HG03575 (cell line): ENCODE data around the gene ABCA3.

Source experiments
- ATAC-seq: cut with Tn5 transposase; IDR thresholded peaks from one replicate; pipeline ENCODE4 v1.9.1; 2021; ENCODE audit not compliant: unreplicated experiment, insufficient number of reproducible peaks, low FRiP score; ENCODE audit errors: extremely low read depth

The ABCA3 gene

GRCh38 chr16:2324296-2324859 lies 16.1 kb downstream of the ABCA3 start:
- no peak for ATAC-seq

DNA sequence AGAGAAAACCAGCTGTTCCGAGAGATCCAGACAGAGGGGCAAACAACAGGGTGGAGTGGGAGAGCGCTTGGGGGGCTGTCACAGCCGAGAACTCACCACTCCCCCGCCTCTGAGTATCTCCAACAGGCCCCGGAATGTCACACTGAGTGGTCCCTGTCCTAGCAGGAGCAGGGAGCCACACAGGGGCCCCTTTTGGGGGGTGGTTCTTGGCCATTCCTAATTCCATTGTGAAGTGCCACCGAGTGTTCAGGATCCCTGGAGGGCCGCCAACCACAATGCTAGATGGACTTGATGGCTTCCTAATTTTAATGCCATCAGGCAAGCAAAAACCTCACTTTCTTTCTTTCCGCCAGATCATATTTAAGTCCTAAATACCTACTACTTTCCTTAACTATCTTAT lies 16.8 kb downstream of the ABCA3 start:
- ATAC-seq, result no peak

DNA sequence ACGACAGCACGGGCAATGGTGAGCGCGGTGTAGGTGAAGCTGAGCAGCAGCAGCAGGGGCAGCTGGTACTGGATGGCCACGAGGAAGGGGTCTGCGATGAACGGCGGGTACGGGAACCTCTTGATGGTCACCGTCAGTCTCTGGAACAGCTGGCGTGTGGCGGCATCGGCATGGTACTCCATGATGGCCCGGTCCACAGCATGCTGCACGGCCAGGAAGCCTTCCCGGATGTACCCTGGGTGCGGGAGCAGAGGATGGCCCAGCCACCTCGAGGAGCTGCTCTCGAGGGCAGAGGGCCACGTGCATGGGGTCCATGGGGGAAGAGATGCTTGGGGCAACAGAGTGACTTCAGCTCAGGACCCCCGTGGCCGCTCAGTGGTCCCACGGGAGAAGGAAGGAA lies 20.9 kb downstream of the ABCA3 start:
- no peak for ATAC-seq

GRCh38 chr16:2317231-2318020 lies 23.1 kb downstream of the ABCA3 start:
- no peak for ATAC-seq

- no peak for ATAC-seq
Measured at GRCh38 chr16:2308089-2308962, 32.2 kb downstream of the ABCA3 start.

DNA sequence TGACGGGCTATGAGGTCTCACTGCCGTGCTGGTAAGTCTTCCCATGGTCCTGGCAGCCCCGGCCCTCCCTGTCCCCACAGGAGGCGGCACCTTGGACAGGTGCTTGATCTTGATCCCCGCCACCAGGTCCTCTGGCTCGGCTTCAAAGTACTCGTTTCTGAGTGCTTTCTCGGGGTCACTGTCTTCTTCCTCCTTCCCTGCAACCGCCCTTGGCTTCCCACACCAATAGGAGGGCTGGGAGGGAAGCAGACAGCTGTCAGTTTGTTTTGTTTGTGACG lies 40.7 kb downstream of the ABCA3 start:
- ATAC-seq, result no peak

GRCh38 chr16:2299121-2299914 lies 41.2 kb downstream of the ABCA3 start:
- ATAC-seq, result no peak

DNA sequence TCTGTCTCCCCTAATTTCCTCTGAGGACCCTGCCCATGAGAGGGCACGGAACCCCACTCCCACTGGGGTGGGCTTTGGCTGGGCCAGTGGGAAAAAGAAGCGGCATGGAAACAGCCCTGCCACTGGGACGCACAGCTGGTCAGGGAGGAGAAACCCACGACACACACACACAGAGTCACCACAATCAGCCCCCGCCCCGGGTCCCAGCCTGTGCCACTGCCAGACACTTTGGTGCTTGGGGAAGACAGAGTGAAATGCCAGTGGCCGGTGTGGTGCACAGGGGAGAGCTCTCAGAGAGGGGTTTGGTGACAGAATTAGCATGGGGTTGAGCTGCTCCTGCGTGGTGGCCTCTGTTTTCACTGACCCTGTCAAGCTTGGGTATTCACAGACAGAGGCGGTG lies 41.9 kb downstream of the ABCA3 start:
- no peak for ATAC-seq

DNA sequence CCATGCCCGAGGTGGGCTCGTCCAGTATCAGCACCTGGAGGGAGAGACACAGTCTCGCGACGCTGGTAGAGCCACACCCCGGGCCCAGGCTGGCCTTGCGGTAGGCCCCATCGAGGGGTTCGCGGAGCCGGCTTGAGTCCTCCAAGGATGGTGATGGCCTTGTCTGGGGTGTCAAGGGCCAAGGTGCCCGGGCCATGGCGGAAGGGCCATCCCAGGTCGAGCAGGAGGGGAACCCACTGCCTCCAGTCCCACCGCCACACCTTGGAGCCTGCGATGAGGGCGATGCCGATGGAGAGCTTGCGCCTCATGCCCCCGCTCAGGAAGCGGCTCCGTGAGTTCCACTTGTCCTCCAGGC lies 43.0 kb downstream of the ABCA3 start:
- no peak for ATAC-seq

- ATAC-seq, result no peak
Measured at GRCh38 chr16:2296661-2297505, 43.6 kb downstream of the ABCA3 start.

GRCh38 chr16:2295056-2295798 lies 45.3 kb downstream of the ABCA3 start:
- no peak for ATAC-seq

- ATAC-seq, result no peak
Measured at GRCh38 chr16:2292221-2292620, 48.3 kb downstream of the ABCA3 start.

- no peak for ATAC-seq
Measured at GRCh38 chr16:2289282-2289681, 51.2 kb downstream of the ABCA3 start.

DNA sequence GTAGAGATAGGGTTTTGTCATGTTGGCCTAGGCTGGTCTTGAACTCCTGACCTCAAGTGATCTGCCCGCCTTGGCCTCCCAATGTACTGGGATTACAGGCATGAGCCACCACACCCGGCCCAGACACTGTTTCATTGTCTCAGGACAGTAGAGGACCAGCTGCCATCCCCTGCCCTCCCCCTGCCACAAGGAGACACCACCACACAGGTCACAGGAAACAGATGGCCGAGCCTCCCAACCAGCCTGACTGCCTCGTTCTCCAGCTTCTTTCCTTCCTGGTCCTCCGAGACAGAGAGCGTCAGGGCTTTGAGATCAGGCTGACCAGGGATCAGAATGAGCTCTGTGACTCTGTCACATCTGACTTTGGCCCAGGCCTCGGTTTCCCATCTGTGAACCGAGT lies 51.8 kb downstream of the ABCA3 start:
- ATAC-seq, result no peak

GRCh38 chr16:2287916-2288547 lies 52.5 kb downstream of the ABCA3 start:
- ATAC-seq, result no peak

- no peak for ATAC-seq
Measured at GRCh38 chr16:2286550-2286949, 54.0 kb downstream of the ABCA3 start.

- ATAC-seq, result no peak
Measured at GRCh38 chr16:2285731-2286191, 54.8 kb downstream of the ABCA3 start.
